A549 treated with AZD9567 at 1 μM for 4 hours (cell line): Measurements from ENCODE around the gene OR5AR1. TPM values are rescaled to one million over a fixed set of nuclear protein-coding genes. Genes with fewer than 3 reads are reported as not detected.

Experiments used
- total RNA-seq: library from RNA; stranded (reverse); fragments of 200-300 nt; extraction: Qiagen RNA extraction; gene quantifications from 5 replicates; pipeline ENCODE4 v1.2.3, GENCODE V29; 2022; ENCODE audit not compliant: insufficient read depth

Gene OR5AR1
- total RNA-seq: not detected in 5 replicates

GRCh38 chr11:56663386-56663785 lies at the start of gene OR5AR1:
Gene OR5AR1 (plus strand): TSS chr11:56663686. CDS start chr11:56663686, 0 bp downstream.

GRCh38 chr11:56642339-56642738 lies 21.1 kb upstream of the OR5AR1 start, which contains the start of gene OR5AP2:
Gene OR5AP2 (minus strand): TSS chr11:56642439. CDS start chr11:56642439, 0 bp downstream.

GRCh38 chr11:56698795-56699194 lies 35.3 kb downstream of the OR5AR1 start, which contains the start of gene OR9G1:
Gene OR9G1 (plus strand): TSS chr11:56699095. CDS start chr11:56700388, 1,293 bp downstream.

Other genes starting within 250 kb of the OR5AR1 start
- not detected in 5 replicates for gene OR5M3, start 190.3 kb upstream of the OR5AR1 start, total RNA-seq
- not detected in 5 replicates for gene OR5M8, start 172.3 kb upstream of the OR5AR1 start, total RNA-seq
- gene OR5M11, start 120.4 kb upstream of the OR5AR1 start, total RNA-seq: not detected in 5 replicates
- not detected in 5 replicates for gene OR5M10, start 86.0 kb upstream of the OR5AR1 start, total RNA-seq
- gene OR5M1, start 48.8 kb upstream of the OR5AR1 start, total RNA-seq: not detected in 5 replicates
- gene OR5AP2, start 21.2 kb upstream of the OR5AR1 start, total RNA-seq: not detected in 5 replicates
- not detected in 5 replicates for gene OR9G1, start 35.4 kb downstream of the OR5AR1 start, total RNA-seq
- not detected in 5 replicates for gene OR9G4, start 85.0 kb downstream of the OR5AR1 start, total RNA-seq